Peyer's patch (tissue), 4 donors: ENCODE measurements around the gene FBXO5. TPM values are rescaled to one million over a fixed set of nuclear protein-coding genes. Genes with fewer than 3 reads are reported as not detected.
"Not testable (repeated sequence)": the region's sequence is repeated elsewhere in the genome, so short reads cannot be mapped to it uniquely, and the experiment has no call there.

Experiments used
- DNase-seq, 3 donors: peaks; one replicate each; pipeline ENCODE4 v3.0.0-alpha.2; 2017 to 2019
- H3K27ac ChIP-seq, 4 donors: fragments of 200-600 bp; sonication (generic); one replicate each; pipeline ENCODE4 v1.5.1; 2016 to 2019
- H3K27me3 ChIP-seq, 2 donors: fragments of 200-600 bp; sonication (generic); one replicate each; pipeline ENCODE4 v1.5.1; 2019
- H3K36me3 ChIP-seq, 3 donors: fragments of 200-600 bp; sonication (generic); one replicate each; pipeline ENCODE4 v1.5.1; 2016 to 2019
- H3K4me1 ChIP-seq, 4 donors: fragments of 200-600 bp; sonication (generic); one replicate each; pipeline ENCODE4 v1.5.1; 2016 to 2019
- H3K4me3 ChIP-seq, 4 donors: fragments of 200-600 bp; sonication (generic); 1 replicate in 3 of 4; 2 replicates in 1 of 4; pipeline ENCODE4 v1.5.1; 2016 to 2019; ENCODE audit warnings: mild to moderate bottlenecking in 1 of 4
- H3K9me3 ChIP-seq, 4 donors: fragments of 200-600 bp; sonication (generic); one replicate each; pipeline ENCODE4 v1.5.1; 2016 to 2019; ENCODE audit warnings: mild to moderate bottlenecking in 1 of 4
- CTCF ChIP-seq, 6 experiments: fragments of 450-650 bp in 4 of 6; fragments of 200-600 bp in 2 of 6; sonication (generic) in 1 of 6; IDR thresholded peaks; one replicate each; pipeline ENCODE4 v1.5.1; 2017 to 2019; ENCODE audit warnings: antibody characterized with exemption in 6 of 6, mild to moderate bottlenecking in 3 of 6, moderate library complexity in 1 of 6
- POLR2A ChIP-seq, 2 donors: fragments of 450-650 bp; IDR thresholded peaks; one replicate each; pipeline ENCODE4 v1.5.1; 2017; ENCODE audit warnings: antibody characterized with exemption in 2 of 2, mild to moderate bottlenecking in 2 of 2, moderate library complexity in 2 of 2
- total RNA-seq, 4 donors: library from RNA; depleted of rRNA; stranded (reverse); fragments of >200 nt; gene quantifications; one replicate each; pipeline ENCODE4 v1.1.0, GENCODE V29; 2016

The FBXO5 gene
- total RNA-seq, 4 donors from 2014 or later: 2.7 to 7.4 (median 3.0) TPM

- H3K27me3 ChIP-seq: no peaks in the 10 kb centered on the region
- peaks cover 0 to 21% (median 0%) of the 10 kb centered on the region in 3 donors for H3K36me3 ChIP-seq
- H3K27ac ChIP-seq: no peak overlapping the region
- no peaks in the 10 kb centered on the region for H3K9me3 ChIP-seq
- H3K4me3 ChIP-seq: no peak overlapping the region
- peaks cover 0 to 18% (median 10%) of the 10 kb centered on the region in 4 donors for H3K4me1 ChIP-seq
- no peak for TF ChIP-seq CTCF (IDR thresholded peaks at IDR 0.05)
- TF ChIP-seq POLR2A (IDR thresholded peaks at IDR 0.05): no peak
- DNase-seq: no peak
Measured at GRCh38 chr6:152986978-152987377, 4.1 kb upstream of the FBXO5 start.

- not testable (repeated sequence) for H3K4me3 ChIP-seq, H3K36me3 ChIP-seq, H3K27ac ChIP-seq, DNase-seq, H3K27me3 ChIP-seq, H3K9me3 ChIP-seq
- peaks cover 0 to 29% (median 14%) of the 10 kb centered on the region in 4 donors for H3K4me1 ChIP-seq
Measured at GRCh38 chr6:152985300-152985699, 2.5 kb upstream of the FBXO5 start.

- Histone ChIP-seq H3K4me1 (peaks cover 0 to 29% (median 14%) of the 10 kb centered on the region in 4 donors), H3K27ac (peak overlapping the region; percentile 77 to 94 (median 86)), H3K36me3 (no peaks in the 10 kb centered on the region), H3K9me3 (no peaks in the 10 kb centered on the region), H3K4me3 (peak overlapping the region; percentile 64 to 91 (median 73)), H3K27me3 (no peaks in the 10 kb centered on the region)
- TF ChIP-seq POLR2A (IDR thresholded peaks at IDR 0.05): no peak
- no peak for TF ChIP-seq CTCF (IDR thresholded peaks at IDR 0.05)
- DNase-seq: no peak
Measured at GRCh38 chr6:152984513-152984872, 1.7 kb upstream of the FBXO5 start.

- H3K27me3 ChIP-seq: no peaks in the 10 kb centered on the region
- peak in 1 of 2 donors; percentile 5 for TF ChIP-seq POLR2A (IDR thresholded peaks at IDR 0.05)
- TF ChIP-seq CTCF (IDR thresholded peaks at IDR 0.05): no peak
- H3K36me3 ChIP-seq: no peaks in the 10 kb centered on the region
- H3K27ac ChIP-seq: peak overlapping the region; percentile 77 to 94 (median 86)
- H3K4me1 ChIP-seq: peaks cover 0 to 29% (median 14%) of the 10 kb centered on the region in 4 donors
- no peaks in the 10 kb centered on the region for H3K9me3 ChIP-seq
- DNase-seq: peak; percentile 64 to 96 (median 93)
- peak overlapping the region; percentile 64 to 91 (median 73) for H3K4me3 ChIP-seq
Measured at GRCh38 chr6:152983637-152984512, 1.0 kb upstream of the FBXO5 start.

- no peak for TF ChIP-seq POLR2A (IDR thresholded peaks at IDR 0.05)
- TF ChIP-seq CTCF (IDR thresholded peaks at IDR 0.05): no peak
- Histone ChIP-seq H3K4me3 (peak overlapping the region; percentile 64 to 91 (median 73)), H3K27ac (peak overlapping the region in 1 of 4 donors; percentile 87), H3K9me3 (no peaks in the 10 kb centered on the region), H3K36me3 (no peaks in the 10 kb centered on the region), H3K4me1 (peaks cover 0 to 29% (median 14%) of the 10 kb centered on the region in 4 donors), H3K27me3 (no peaks in the 10 kb centered on the region)
- peak in 2 of 3 donors; percentile 48 to 51 for DNase-seq
Measured at GRCh38 chr6:152981989-152982903, 595 bp downstream of the FBXO5 start.
